Measurements from ENCODE around the gene RHEB.

The RHEB gene

GRCh38 chr7:151468217-151469018 lies 51.3 kb downstream of the RHEB start:
- no peak for TF ChIP-seq EP300 (IDR thresholded peaks at IDR 0.05; ENCODE audit: borderline replicate concordance)
- no peak for TF ChIP-seq NFIC (IDR thresholded peaks at IDR 0.05)
- TF ChIP-seq RAD21 (IDR thresholded peaks at IDR 0.05; ENCODE audit: low read depth) = no peak
- no peak for TF ChIP-seq CREB1 (IDR thresholded peaks at IDR 0.05; ENCODE audit: low read depth)

DNA sequence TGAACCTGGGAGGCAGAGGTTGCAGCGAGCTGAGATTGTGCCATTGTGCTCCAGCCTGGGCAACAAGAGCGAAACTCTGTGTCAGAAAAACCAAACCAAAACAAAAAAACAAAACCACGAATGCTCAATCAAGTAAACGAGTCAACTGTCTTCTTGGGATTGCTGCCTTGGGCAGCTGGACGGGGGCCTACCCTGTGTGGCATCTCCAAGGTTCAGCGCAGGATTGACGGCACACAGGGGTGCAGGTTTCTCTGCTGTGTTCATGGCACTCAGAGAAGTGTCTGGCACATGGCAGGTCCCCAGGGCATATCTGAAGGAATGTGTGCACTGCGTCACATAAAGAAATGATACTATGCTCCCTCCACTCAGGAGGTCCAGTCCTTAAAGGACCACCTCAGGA lies 54.5 kb downstream of the RHEB start:
- TF ChIP-seq YY1 (IDR thresholded peaks at IDR 0.05; ENCODE audit: low read depth) (no peak), TCF12 (IDR thresholded peaks at IDR 0.05; ENCODE audit: low read depth) (no peak), EP300 (IDR thresholded peaks at IDR 0.05; ENCODE audit: borderline replicate concordance) (no peak), CEBPB (IDR thresholded peaks at IDR 0.05) (no peak)
- TF ChIP-seq, protein P1, sequence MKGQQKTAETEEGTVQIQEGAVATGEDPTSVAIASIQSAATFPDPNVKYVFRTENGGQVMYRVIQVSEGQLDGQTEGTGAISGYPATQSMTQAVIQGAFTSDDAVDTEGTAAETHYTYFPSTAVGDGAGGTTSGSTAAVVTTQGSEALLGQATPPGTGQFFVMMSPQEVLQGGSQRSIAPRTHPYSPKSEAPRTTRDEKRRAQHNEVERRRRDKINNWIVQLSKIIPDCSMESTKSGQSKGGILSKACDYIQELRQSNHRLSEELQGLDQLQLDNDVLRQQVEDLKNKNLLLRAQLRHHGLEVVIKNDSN (IDR thresholded peaks at IDR 0.05) = no peak

GRCh38 chr7:151462306-151462779 lies 57.4 kb downstream of the RHEB start:
- TF ChIP-seq CREB1 (IDR thresholded peaks at IDR 0.05; ENCODE audit: low read depth) (no peak), EGR1 (IDR thresholded peaks at IDR 0.05) (no peak), RAD21 (IDR thresholded peaks at IDR 0.05; ENCODE audit: low read depth) (no peak), EP300 (IDR thresholded peaks at IDR 0.05; ENCODE audit: borderline replicate concordance) (no peak), TCF12 (IDR thresholded peaks at IDR 0.05; ENCODE audit: low read depth) (no peak), TAF1 (IDR thresholded peaks at IDR 0.05; ENCODE audit: low read depth) (no peak), ZBTB7A (IDR thresholded peaks at IDR 0.05; ENCODE audit: low read depth) (no peak), NFIC (IDR thresholded peaks at IDR 0.05) (no peak)
- TF ChIP-seq, protein P2, sequence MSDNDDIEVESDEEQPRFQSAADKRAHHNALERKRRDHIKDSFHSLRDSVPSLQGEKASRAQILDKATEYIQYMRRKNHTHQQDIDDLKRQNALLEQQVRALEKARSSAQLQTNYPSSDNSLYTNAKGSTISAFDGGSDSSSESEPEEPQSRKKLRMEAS (IDR thresholded peaks at IDR 0.05) = no peak
- TF ChIP-seq, protein P3, sequence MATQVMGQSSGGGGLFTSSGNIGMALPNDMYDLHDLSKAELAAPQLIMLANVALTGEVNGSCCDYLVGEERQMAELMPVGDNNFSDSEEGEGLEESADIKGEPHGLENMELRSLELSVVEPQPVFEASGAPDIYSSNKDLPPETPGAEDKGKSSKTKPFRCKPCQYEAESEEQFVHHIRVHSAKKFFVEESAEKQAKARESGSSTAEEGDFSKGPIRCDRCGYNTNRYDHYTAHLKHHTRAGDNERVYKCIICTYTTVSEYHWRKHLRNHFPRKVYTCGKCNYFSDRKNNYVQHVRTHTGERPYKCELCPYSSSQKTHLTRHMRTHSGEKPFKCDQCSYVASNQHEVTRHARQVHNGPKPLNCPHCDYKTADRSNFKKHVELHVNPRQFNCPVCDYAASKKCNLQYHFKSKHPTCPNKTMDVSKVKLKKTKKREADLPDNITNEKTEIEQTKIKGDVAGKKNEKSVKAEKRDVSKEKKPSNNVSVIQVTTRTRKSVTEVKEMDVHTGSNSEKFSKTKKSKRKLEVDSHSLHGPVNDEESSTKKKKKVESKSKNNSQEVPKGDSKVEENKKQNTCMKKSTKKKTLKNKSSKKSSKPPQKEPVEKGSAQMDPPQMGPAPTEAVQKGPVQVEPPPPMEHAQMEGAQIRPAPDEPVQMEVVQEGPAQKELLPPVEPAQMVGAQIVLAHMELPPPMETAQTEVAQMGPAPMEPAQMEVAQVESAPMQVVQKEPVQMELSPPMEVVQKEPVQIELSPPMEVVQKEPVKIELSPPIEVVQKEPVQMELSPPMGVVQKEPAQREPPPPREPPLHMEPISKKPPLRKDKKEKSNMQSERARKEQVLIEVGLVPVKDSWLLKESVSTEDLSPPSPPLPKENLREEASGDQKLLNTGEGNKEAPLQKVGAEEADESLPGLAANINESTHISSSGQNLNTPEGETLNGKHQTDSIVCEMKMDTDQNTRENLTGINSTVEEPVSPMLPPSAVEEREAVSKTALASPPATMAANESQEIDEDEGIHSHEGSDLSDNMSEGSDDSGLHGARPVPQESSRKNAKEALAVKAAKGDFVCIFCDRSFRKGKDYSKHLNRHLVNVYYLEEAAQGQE (IDR thresholded peaks at IDR 0.05; ENCODE audit: low read depth) = no peak
- TF ChIP-seq, protein P1 (IDR thresholded peaks at IDR 0.05) = no peak

DNA sequence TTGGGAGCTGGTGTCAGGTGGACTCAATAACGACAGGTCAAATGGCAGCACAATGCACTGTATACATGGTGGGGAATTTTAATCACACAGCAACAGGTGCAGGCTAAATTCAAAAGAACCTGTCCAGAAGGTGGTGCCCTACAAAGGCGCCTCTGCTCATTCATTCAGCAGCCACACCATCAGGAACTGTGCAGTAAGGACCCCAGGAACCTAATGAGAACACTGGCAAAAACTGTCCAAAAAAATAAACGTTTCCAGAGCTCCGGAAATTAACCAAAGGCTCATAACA lies 57.8 kb downstream of the RHEB start:
- TF ChIP-seq TCF12 (IDR thresholded peaks at IDR 0.05; ENCODE audit: low read depth) (no peak), YY1 (IDR thresholded peaks at IDR 0.05; ENCODE audit: low read depth) (no peak), CEBPB (IDR thresholded peaks at IDR 0.05) (no peak)
- TF ChIP-seq, protein P1 (IDR thresholded peaks at IDR 0.05) = no peak

- TF ChIP-seq RAD21 (IDR thresholded peaks at IDR 0.05; ENCODE audit: low read depth) (no peak), CREB1 (IDR thresholded peaks at IDR 0.05; ENCODE audit: low read depth) (no peak), NFIC (IDR thresholded peaks at IDR 0.05) (no peak), TAF1 (IDR thresholded peaks at IDR 0.05; ENCODE audit: low read depth) (no peak), CEBPB (IDR thresholded peaks at IDR 0.05) (no peak), ZBTB7A (IDR thresholded peaks at IDR 0.05; ENCODE audit: low read depth) (no peak), EGR1 (IDR thresholded peaks at IDR 0.05) (no peak), YY1 (IDR thresholded peaks at IDR 0.05; ENCODE audit: low read depth) (no peak), EP300 (IDR thresholded peaks at IDR 0.05; ENCODE audit: borderline replicate concordance) (no peak), TEAD4 (IDR thresholded peaks at IDR 0.05) (no peak), TCF12 (IDR thresholded peaks at IDR 0.05; ENCODE audit: low read depth) (no peak)
- TF ChIP-seq, protein P2 (IDR thresholded peaks at IDR 0.05) = no peak
- TF ChIP-seq, protein P1 (IDR thresholded peaks at IDR 0.05) = no peak
- TF ChIP-seq, protein P3 (IDR thresholded peaks at IDR 0.05; ENCODE audit: low read depth) = no peak
Observed at GRCh38 chr7:151461096-151461941, 58.4 kb downstream of the RHEB start.
